ENCODE results near the gene C14orf119. TPM values are rescaled to one million over a fixed set of nuclear protein-coding genes. Genes with fewer than 3 reads are reported as not detected.

C14orf119 gene
- total RNA-seq, 1 donor from 2014 or later, result 56.8 TPM

DNA sequence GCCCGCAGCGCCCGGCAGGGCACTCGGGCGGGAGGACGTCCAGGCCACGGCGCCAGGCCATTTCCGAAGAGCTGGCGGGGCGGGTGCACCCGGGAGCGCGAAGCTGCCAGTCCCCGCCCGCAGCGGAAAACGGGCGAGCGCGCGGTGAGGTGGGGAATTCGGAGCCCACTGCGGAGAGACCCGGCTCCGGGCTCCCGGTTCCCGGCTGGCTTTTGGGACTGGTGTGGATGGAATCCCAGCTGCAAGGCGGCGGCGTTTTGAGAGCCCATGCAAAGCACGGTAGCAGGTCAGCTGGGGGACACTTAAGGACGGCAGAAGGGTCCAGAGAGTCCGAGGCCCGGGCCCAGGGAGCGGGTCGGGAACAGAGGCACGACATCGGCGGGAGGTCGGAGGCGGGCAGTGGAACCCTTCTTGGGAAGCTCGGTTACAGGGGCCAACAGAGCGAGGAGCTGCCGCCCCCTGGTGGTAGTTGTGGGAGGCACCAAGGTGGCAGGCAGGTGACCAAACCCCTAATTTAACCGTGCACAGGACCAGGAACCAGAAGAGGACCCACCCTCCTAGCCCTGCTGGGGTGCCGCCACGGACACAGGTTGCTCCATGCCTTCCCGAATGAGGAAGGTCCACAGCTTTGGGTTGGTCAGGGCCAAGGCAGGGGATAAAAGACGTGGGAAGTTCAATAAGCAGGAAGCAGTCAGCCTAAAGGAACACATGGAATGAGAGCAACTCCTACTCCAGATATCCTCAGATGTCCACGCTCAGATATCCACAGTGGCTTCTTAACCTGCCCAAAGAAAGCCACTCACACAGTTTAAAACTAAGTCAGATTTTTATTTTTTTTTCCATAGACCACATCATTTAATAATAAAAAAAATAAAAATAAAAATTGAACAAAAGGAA lies 37.3 kb upstream of the C14orf119 start:
- no peaks in the 10 kb centered on the region for H3K27me3 Mint-ChIP-seq (ENCODE audit: low read depth)
- H3K9me3 Mint-ChIP-seq (ENCODE audit: low read depth), result no peaks in the 10 kb centered on the region
- H3K4me1 Mint-ChIP-seq (ENCODE audit: low read depth), result peaks cover 39% of the 10 kb centered on the region
- peak overlapping the region; percentile 86 for H3K27ac Mint-ChIP-seq (ENCODE audit: unreplicated experiment)
- TF ChIP-seq, protein P1, sequence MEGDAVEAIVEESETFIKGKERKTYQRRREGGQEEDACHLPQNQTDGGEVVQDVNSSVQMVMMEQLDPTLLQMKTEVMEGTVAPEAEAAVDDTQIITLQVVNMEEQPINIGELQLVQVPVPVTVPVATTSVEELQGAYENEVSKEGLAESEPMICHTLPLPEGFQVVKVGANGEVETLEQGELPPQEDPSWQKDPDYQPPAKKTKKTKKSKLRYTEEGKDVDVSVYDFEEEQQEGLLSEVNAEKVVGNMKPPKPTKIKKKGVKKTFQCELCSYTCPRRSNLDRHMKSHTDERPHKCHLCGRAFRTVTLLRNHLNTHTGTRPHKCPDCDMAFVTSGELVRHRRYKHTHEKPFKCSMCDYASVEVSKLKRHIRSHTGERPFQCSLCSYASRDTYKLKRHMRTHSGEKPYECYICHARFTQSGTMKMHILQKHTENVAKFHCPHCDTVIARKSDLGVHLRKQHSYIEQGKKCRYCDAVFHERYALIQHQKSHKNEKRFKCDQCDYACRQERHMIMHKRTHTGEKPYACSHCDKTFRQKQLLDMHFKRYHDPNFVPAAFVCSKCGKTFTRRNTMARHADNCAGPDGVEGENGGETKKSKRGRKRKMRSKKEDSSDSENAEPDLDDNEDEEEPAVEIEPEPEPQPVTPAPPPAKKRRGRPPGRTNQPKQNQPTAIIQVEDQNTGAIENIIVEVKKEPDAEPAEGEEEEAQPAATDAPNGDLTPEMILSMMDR (IDR thresholded peaks at IDR 0.05), result peak; percentile 99
- H3K4me3 Mint-ChIP-seq (ENCODE audit: unreplicated experiment), result peak overlapping the region; percentile 79
- peaks cover 24% of the 10 kb centered on the region for H3K36me3 Mint-ChIP-seq (ENCODE audit: low read depth)
- no peak for DNase-seq (ENCODE audit: low spot score)

DNA sequence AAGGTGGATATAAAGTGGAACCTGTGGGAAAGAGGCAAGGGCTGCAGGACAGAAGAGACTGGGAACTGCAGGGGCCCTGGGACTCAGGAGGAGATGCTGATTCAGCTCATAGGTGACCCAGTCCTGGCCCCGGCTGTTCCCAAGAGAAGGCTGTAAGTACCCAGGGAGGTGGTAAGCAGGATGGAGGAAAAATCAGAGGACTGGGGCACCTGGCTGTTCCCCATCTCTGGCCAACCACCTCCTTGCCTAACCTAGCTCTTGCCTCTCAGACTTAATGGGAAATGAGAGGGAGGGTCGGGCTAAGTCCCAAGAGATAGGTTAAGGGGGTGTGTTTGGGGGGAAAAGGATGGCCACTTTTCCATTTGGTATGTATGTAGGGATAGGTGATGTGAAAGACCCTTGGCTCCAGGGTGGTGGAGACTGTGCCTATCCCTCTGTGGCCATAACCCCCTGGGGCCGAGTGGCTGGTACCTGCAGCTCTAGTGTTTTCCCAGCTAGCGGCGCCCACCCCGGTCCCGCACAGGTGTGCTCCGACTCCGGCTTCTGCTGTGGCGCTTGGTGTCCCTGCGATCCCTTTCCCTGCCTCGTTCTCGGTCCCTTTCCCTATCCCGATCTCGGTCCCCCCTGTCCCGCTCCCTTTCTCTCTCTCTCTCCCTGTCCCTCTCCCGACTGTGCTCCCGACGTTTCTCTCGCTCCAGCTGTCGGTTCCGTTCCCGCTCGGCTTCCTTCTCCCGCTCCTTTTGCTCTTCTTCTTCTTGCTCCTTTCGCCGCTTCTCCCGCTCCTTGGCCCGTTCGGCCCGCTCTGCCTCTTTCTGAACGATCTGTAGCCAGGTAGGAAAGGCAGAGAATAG lies 36.4 kb upstream of the C14orf119 start:
- H3K4me1 Mint-ChIP-seq (ENCODE audit: low read depth), result peaks cover 44% of the 10 kb centered on the region
- H3K27ac Mint-ChIP-seq (ENCODE audit: unreplicated experiment), result peak overlapping the region; percentile 86
- no peaks in the 10 kb centered on the region for H3K27me3 Mint-ChIP-seq (ENCODE audit: low read depth)
- TF ChIP-seq, protein P1 (IDR thresholded peaks at IDR 0.05), result no peak
- no peak for DNase-seq (ENCODE audit: low spot score)
- H3K9me3 Mint-ChIP-seq (ENCODE audit: low read depth), result no peaks in the 10 kb centered on the region
- no peak overlapping the region for H3K4me3 Mint-ChIP-seq (ENCODE audit: unreplicated experiment)
- peaks cover 31% of the 10 kb centered on the region for H3K36me3 Mint-ChIP-seq (ENCODE audit: low read depth)

DNA sequence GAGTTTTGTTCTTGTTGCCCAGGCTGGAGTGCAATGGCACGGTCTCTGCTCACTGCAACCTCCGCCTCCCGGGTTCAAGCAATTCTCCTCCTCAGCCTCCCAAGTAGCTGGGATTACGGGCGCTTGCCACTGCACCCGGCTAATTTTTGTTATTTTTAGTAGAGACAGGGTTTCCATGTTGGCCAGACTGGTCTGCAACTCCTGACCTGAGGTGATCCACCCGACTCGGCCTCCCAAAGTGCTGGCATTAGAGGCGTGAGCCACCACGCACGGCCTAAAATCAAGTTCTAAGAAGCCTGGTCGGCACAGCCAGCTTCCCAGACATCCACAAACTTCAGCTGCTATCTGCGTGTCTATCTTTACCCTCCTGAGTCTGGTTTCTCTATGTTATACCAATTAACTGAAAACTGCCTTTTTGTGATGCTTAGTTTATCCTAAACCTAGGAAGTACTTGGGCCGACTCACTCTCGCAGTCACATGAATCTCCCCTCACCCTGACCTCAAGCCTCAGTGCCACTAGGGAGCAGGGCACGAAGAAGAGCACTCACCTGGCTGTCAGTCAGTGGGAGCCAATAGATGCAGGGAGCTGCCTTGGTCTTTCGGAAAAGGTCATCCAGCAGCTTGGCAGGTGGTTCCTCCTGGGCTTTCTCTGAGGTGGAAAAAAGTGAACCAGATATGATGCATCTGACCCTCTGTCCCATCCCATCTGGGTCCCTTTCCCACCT lies 34.6 kb upstream of the C14orf119 start:
- H3K4me3 Mint-ChIP-seq (ENCODE audit: unreplicated experiment), result no peak overlapping the region
- H3K9me3 Mint-ChIP-seq (ENCODE audit: low read depth), result no peaks in the 10 kb centered on the region
- H3K36me3 Mint-ChIP-seq (ENCODE audit: low read depth), result peaks cover 34% of the 10 kb centered on the region
- TF ChIP-seq, protein P1 (IDR thresholded peaks at IDR 0.05), result no peak
- no peaks in the 10 kb centered on the region for H3K27me3 Mint-ChIP-seq (ENCODE audit: low read depth)
- DNase-seq (ENCODE audit: low spot score), result no peak
- peak overlapping the region; percentile 36 for H3K27ac Mint-ChIP-seq (ENCODE audit: unreplicated experiment)
- peaks cover 45% of the 10 kb centered on the region for H3K4me1 Mint-ChIP-seq (ENCODE audit: low read depth)

DNA sequence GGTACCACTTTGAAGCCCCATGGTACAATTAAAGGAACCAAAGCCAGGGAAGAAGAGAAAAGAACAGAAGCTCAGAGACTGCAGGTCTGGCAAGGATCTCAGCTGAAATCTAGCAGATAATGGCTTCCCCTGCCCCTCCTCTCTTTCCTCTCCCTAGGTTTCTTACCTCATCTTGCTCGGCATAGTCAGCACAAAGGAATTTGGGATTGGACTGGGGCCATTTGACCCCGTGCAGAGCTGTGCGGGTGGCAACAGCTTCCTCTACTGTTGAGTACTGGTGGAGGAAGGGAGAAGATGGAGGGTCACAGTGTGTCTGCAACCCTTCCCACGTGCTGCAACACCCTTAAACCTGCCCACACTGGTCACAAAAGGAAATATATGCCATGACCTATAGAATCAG lies 33.3 kb upstream of the C14orf119 start:
- Mint-ChIP-seq H3K27ac (ENCODE audit: unreplicated experiment) (peak overlapping the region; percentile 92), H3K36me3 (ENCODE audit: low read depth) (peaks cover 39% of the 10 kb centered on the region), H3K4me1 (ENCODE audit: low read depth) (peaks cover 36% of the 10 kb centered on the region), H3K4me3 (ENCODE audit: unreplicated experiment) (peak overlapping the region; percentile 25), H3K9me3 (ENCODE audit: low read depth) (no peaks in the 10 kb centered on the region), H3K27me3 (ENCODE audit: low read depth) (no peaks in the 10 kb centered on the region)
- TF ChIP-seq, protein P1 (IDR thresholded peaks at IDR 0.05), result no peak
- no peak for DNase-seq (ENCODE audit: low spot score)

Measured in chondrocyte (in vitro differentiated cells).